Small intestine (tissue), 7 donors: ENCODE data around the gene HSPB6. TPM values are rescaled to one million over a fixed set of nuclear protein-coding genes. Genes with fewer than 3 reads are reported as not detected.

ENCODE experiments used
- DNase-seq, 2 donors: peaks; one replicate each; pipeline versions ENCODE4 v3.0.0 to v3.0.0-alpha.2; 2013
- FAIRE-seq: peaks from 2 replicates; lab custom pipeline; 2012; peaks lifted over from hg19 to GRCh38; lab: Jason Lieb, UNC
- H3K27ac ChIP-seq, 3 donors: one replicate each; pipeline ENCODE4 v1.5.1; 2013; ENCODE audit warnings: low read length in 2 of 3, mild to moderate bottlenecking in 2 of 3, control low read depth in 1 of 3, inconsistent platforms in 1 of 3, low read depth in 1 of 3, moderate library complexity in 1 of 3
- H3K27me3 ChIP-seq, 3 donors: one replicate each; pipeline ENCODE4 v1.6.1; 2013; ENCODE audit warnings: low read length in 3 of 3, inconsistent platforms in 1 of 3; ENCODE audit not compliant: control insufficient read depth in 3 of 3, insufficient read depth in 3 of 3
- H3K36me3 ChIP-seq, 3 donors: one replicate each; pipeline ENCODE4 v1.6.1; 2013; ENCODE audit warnings: low read length in 3 of 3, inconsistent platforms in 1 of 3, low read depth in 1 of 3, mild to moderate bottlenecking in 1 of 3, moderate library complexity in 1 of 3; ENCODE audit not compliant: control insufficient read depth in 3 of 3, insufficient read depth in 2 of 3
- H3K4me1 ChIP-seq, 3 donors: one replicate each; pipeline ENCODE4 v1.6.1; 2013; ENCODE audit warnings: low read length in 2 of 3, inconsistent platforms in 1 of 3, low read depth in 1 of 3, mild to moderate bottlenecking in 1 of 3, moderate library complexity in 1 of 3; ENCODE audit not compliant: control insufficient read depth in 3 of 3, insufficient read depth in 2 of 3
- H3K4me3 ChIP-seq, 3 donors: one replicate each; pipeline ENCODE4 v1.5.1; 2013; ENCODE audit warnings: low read length in 3 of 3, control low read depth in 1 of 3, inconsistent platforms in 1 of 3, low read depth in 1 of 3, mild to moderate bottlenecking in 1 of 3, moderate library complexity in 1 of 3
- H3K9me3 ChIP-seq, 2 donors: one replicate each; pipeline ENCODE4 v1.6.1; 2013; ENCODE audit warnings: low read depth in 1 of 2, low read length in 1 of 2; ENCODE audit not compliant: control insufficient read depth in 2 of 2, insufficient read depth in 1 of 2
- WGBS, 3 donors: extraction: QIAGEN DNeasy Blood & Tissue Kit; methylation state at CpG; one replicate each; pipeline ENCODE4 v1.1.7; 2013; 5-methylcytosine and 5-hydroxymethylcytosine counted together
- polyA plus RNA-seq, 4 donors: library from polyadenylated mRNA; stranded (reverse) in 3 of 4; unstranded in 1 of 4; fragments of 200-250 nt in 3 of 4; fragments of 120-200 nt in 1 of 4; gene quantifications; one replicate each; pipeline versions ENCODE4 v1.2.1 to v1.2.3, GENCODE V29; 2013
- donor health status: healthy with polysubstance abuse.
- donor health status: control.
- donor health status: control.
- donor health status: Bipolar disorder and iron deficiency.
- donor health status: healthy.

The HSPB6 gene
- polyA plus RNA-seq, 4 donors, result 2.0 to 41.7 (median 11.5) TPM

DNA sequence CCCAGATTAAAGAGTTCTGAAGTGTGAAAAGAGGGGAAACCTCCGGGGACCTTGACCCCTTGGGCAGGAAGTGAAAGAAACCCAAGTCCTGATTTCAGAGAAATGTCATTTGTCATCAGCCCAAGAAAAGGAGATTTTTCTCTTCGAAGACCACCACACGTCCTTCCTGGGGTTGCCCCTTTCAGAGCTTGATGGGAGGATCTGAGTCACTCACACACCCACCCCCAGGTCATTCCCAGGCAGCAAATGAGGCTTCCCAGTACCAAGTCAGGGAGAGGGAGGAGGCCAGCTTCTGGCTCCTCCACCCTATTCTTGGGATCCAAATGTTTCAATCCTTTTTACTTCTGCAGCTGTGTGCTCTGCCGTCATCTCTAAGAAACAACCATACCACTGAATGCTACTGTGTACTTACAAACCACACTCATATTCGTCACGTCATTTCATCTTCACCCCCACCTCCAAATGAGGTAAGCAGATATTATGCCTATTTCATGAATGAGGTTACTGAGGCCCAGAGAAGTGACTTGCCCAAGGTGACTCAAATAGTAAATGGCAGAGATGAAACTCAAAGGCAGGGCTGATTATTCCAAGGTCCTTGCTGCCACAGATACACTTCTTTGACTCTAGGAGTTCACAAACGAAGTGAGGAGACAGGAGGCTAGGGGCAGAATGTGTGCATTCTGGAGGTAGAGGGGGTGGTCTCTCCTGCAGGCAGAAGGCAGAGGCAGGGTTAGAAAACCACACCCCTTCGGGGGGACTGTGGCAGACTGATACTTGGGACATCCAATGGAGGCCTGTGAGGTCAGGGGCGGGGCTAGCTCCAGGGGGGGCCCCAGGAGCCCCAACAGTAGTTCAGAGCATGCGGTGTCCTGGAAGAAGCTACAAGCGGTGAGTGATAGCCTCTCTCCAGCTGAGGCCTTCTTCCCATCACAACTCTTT, 44.0 kb downstream of the HSPB6 start:
- Histone ChIP-seq H3K9me3 (no peaks in the 10 kb centered on the region), H3K4me3 (no peak overlapping the region), H3K27ac (no peak overlapping the region), H3K4me1 (peaks cover 0 to 14% (median 5%) of the 10 kb centered on the region in 3 donors), H3K27me3 (peaks cover 0 to 8% (median 0%) of the 10 kb centered on the region in 3 donors), H3K36me3 (no peaks in the 10 kb centered on the region)
- FAIRE-seq, result no peak
- no peak for DNase-seq
- 63 to 73% (median 68%) methylated on average over 10 to 11 of the region's 11 CpGs for WGBS, 3 donors

DNA sequence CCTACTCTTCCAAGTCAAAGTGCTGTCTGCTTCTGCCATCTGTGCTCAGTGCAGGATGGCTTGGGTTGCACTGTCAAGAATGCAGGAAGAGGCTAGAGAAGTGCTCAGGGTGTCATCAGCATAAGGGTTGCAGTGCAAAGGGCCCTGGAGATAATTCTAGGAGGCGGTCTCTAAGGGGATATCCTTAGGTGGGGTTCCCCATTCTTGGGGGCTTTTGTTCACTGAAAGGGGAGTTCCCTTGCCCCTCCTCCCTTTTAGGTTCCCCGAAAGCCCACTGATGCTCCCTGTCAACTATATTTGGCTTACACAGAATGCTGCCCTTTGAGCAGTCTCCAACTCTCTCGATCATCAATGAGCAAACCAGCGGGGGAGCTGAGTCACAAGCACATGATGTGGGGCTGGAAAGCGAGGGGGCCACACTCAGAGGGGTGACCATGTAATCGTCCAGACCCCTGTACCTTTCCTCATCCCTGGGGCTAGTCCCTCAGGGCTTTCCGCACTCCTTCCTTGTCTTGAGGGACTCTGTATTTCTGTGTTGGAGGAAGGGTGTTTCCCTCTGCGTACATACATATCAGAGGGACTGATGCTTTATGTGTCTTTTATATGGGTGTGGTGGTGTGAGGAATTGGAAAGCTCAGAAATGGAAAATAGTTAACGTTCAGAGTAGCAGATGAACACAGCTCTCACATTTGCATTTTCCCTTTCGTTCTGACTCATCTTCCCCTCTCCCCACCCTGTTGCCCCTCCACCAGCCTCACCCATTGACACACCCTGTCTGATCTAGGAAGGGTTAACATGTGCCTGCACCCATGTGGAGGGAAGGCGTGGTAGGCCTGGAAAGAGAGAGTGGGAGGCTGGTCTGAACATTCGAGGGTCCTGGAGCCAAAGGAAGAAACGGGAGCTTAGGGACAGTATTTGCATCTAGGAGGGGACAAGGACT, 45.8 kb downstream of the HSPB6 start:
- Histone ChIP-seq H3K9me3 (no peaks in the 10 kb centered on the region), H3K27ac (no peak overlapping the region), H3K4me3 (no peak overlapping the region), H3K4me1 (peaks cover 0 to 12% (median 5%) of the 10 kb centered on the region in 3 donors), H3K27me3 (peaks cover 0 to 8% (median 0%) of the 10 kb centered on the region in 3 donors), H3K36me3 (no peaks in the 10 kb centered on the region)
- no peak for DNase-seq
- WGBS, 3 donors, result 44 to 60% (median 52%) methylated on average over 13 of the region's 13 CpGs
- FAIRE-seq, result no peak

DNA sequence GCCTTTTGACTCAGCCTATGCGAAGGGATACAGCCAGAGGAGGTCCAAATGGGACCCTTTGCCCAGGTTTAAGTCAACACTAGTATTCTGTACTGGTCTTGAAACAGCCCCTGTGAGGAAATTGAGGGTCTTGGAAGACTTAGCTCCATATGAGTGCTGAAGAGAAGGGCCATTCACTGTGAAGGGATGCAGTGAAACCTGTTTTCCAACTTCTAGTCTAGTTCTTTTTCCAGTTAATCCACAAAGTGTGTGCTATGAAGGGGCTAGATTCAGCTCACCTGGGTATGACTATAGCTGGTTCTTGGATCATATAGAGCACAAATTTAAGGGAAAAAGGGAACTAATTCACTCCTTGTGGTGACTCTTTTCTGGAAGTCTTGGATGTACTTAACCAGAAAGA, 48.4 kb downstream of the HSPB6 start:
- FAIRE-seq (no peak), DNase-seq (no peak)
- H3K9me3 ChIP-seq, result no peaks in the 10 kb centered on the region

More for the DNA sequence above, 48.4 kb downstream of the HSPB6 start:
- 86 to 96% (median 90%) methylated on average over 1 of the region's 1 CpG for whole genome bisulfite sequencing, 3 donors
- Histone ChIP-seq H3K36me3 (no peaks in the 10 kb centered on the region), H3K27me3 (peaks cover 0 to 17% (median 0%) of the 10 kb centered on the region in 3 donors), H3K27ac (no peak overlapping the region), H3K4me3 (no peak overlapping the region), H3K4me1 (no peaks in the 10 kb centered on the region)

Other genes starting within 250 kb of the HSPB6 start
- gene DMKN, start 243.4 kb downstream of the HSPB6 start, polyA plus RNA-seq, result 10 to 100 TPM in 1 of 4 donors, 1 to 10 TPM in 2, not detected in 1; 4.7 to 36.9 (median 7.6) TPM
- 1 to 10 TPM in 1 of 4 donors, under 1 TPM in 2, not detected in 1; 0.07 to 1.8 (median 0.54) TPM for gene SBSN, start 228.7 kb downstream of the HSPB6 start, polyA plus RNA-seq
- gene GAPDHS, start 223.6 kb downstream of the HSPB6 start, polyA plus RNA-seq, result not detected
- 100 to 1,000 TPM in 1 of 4 donors, 10 to 100 TPM in 3; 40.3 to 149 (median 77.5) TPM for gene TMEM147, start 211.4 kb downstream of the HSPB6 start, polyA plus RNA-seq
- under 1 TPM in 1 of 4 donors, not detected in 3; 0.36 TPM for gene ATP4A, start 193.4 kb downstream of the HSPB6 start, polyA plus RNA-seq
- gene PMIS2, start 170.9 kb downstream of the HSPB6 start, polyA plus RNA-seq, result not detected
- gene HAUS5, start 144.3 kb downstream of the HSPB6 start, polyA plus RNA-seq, result 10 to 100 TPM in 1 of 4 donors, 1 to 10 TPM in 2, under 1 TPM in 1; 0.67 to 12.6 (median 5.5) TPM
- gene RBM42, start 128.0 kb downstream of the HSPB6 start, polyA plus RNA-seq, result 10 to 100 TPM; 59.7 to 71.5 (median 64.9) TPM
- 1 to 10 TPM; 2.1 to 7.3 (median 4.2) TPM for gene ETV2, start 115.3 kb downstream of the HSPB6 start, polyA plus RNA-seq
- gene COX6B1, start 108.7 kb downstream of the HSPB6 start, polyA plus RNA-seq, result 1,000 to 10,000 TPM in 3 of 4 donors, 100 to 1,000 TPM in 1; 326 to 2,391 (median 1,554) TPM
- under 1 TPM in 1 of 4 donors, not detected in 3; 0.07 TPM for gene UPK1A, start 90.5 kb downstream of the HSPB6 start, polyA plus RNA-seq
- under 1 TPM in 2 of 4 donors, not detected in 2; 0.22 to 0.35 TPM for gene ZBTB32, start 52.5 kb downstream of the HSPB6 start, polyA plus RNA-seq
- 10 to 100 TPM; 21.6 to 47.9 (median 26.3) TPM for gene KMT2B, start 39.0 kb downstream of the HSPB6 start, polyA plus RNA-seq
- gene IGFLR1, start 14.6 kb downstream of the HSPB6 start, polyA plus RNA-seq, result 10 to 100 TPM in 3 of 4 donors, 1 to 10 TPM in 1; 4.3 to 17.8 (median 12.1) TPM
- gene U2AF1L4, start 11.6 kb downstream of the HSPB6 start, polyA plus RNA-seq, result 10 to 100 TPM; 14.6 to 99.7 (median 34.7) TPM
- gene PSENEN, start 11.4 kb downstream of the HSPB6 start, polyA plus RNA-seq, result 10 to 100 TPM; 59.7 to 95.9 (median 70.1) TPM
- 10 to 100 TPM in 3 of 4 donors, 1 to 10 TPM in 1; 9.6 to 58.6 (median 26.7) TPM for gene LIN37, start 8.5 kb downstream of the HSPB6 start, polyA plus RNA-seq
- 10 to 100 TPM in 2 of 4 donors, 1 to 10 TPM in 2; 1.8 to 15.0 (median 6.2) TPM for gene PROSER3, start 1.1 kb upstream of the HSPB6 start, polyA plus RNA-seq
- 10 to 100 TPM in 1 of 4 donors, 1 to 10 TPM in 3; 1.1 to 16.2 (median 5.0) TPM for gene ARHGAP33, start 18.5 kb upstream of the HSPB6 start, polyA plus RNA-seq
- under 1 TPM in 2 of 4 donors, not detected in 2; 0.24 to 0.54 TPM for gene PRODH2, start 55.8 kb upstream of the HSPB6 start, polyA plus RNA-seq
- under 1 TPM in 2 of 4 donors, not detected in 2; 0.06 to 0.52 TPM for gene NPHS1, start 95.5 kb upstream of the HSPB6 start, polyA plus RNA-seq
- under 1 TPM in 2 of 4 donors, not detected in 2; 0.10 to 0.62 TPM for gene KIRREL2, start 99.9 kb upstream of the HSPB6 start, polyA plus RNA-seq
- gene APLP1, start 111.5 kb upstream of the HSPB6 start, polyA plus RNA-seq, result 10 to 100 TPM in 1 of 4 donors, 1 to 10 TPM in 2, not detected in 1; 3.6 to 13.8 (median 4.7) TPM
- gene NFKBID, start 143.5 kb upstream of the HSPB6 start, polyA plus RNA-seq, result 1 to 10 TPM; 5.1 to 7.6 (median 6.4) TPM
- 10 to 100 TPM in 2 of 4 donors, 1 to 10 TPM in 2; 2.7 to 17.6 (median 11.0) TPM for gene HCST, start 145.5 kb upstream of the HSPB6 start, polyA plus RNA-seq
- gene TYROBP, start 151.3 kb upstream of the HSPB6 start, polyA plus RNA-seq, result 100 to 1,000 TPM in 1 of 4 donors, 10 to 100 TPM in 3; 15.9 to 128 (median 63.8) TPM
- gene LRFN3, start 179.3 kb upstream of the HSPB6 start, polyA plus RNA-seq, result 10 to 100 TPM in 2 of 4 donors, 1 to 10 TPM in 2; 3.5 to 11.7 (median 8.7) TPM
- 10 to 100 TPM; 27.8 to 58.4 (median 36.4) TPM for gene SDHAF1, start 238.2 kb upstream of the HSPB6 start, polyA plus RNA-seq